IMR-90 (cell line): ENCODE measurements around the gene ZNF77.

Experiments
- BHLHE40 ChIP-seq: fragments of 150-350 bp; IDR thresholded peaks from 2 replicates; pipeline ENCODE4 v1.6.1; 2016; ENCODE audit warnings: mild to moderate bottlenecking, low read depth, low read length
- CEBPB ChIP-seq: IDR thresholded peaks from 2 replicates; pipeline ENCODE4 v1.6.1; 2012; ENCODE audit warnings: low read depth, low read length, improper control_type of control experiment
- CHD1 ChIP-seq: IDR thresholded peaks from 2 replicates; pipeline ENCODE4 v1.6.1; 2012; ENCODE audit warnings: low read depth, low read length, improper control_type of control experiment
- ELK1 ChIP-seq: fragments of 150-350 bp; IDR thresholded peaks from 2 replicates; pipeline ENCODE4 v1.6.1; 2016; ENCODE audit warnings: low read depth, mild to moderate bottlenecking, low read length, moderate library complexity, borderline replicate concordance
- MAZ ChIP-seq: IDR thresholded peaks from 2 replicates; pipeline ENCODE4 v1.6.1; 2012; ENCODE audit warnings: low read depth, mild to moderate bottlenecking, low read length, improper control_type of control experiment, moderate library complexity, borderline replicate concordance
- MXI1 ChIP-seq: IDR thresholded peaks from 2 replicates; pipeline ENCODE4 v1.6.1; 2012; ENCODE audit warnings: low read depth, mild to moderate bottlenecking, low read length, moderate library complexity, borderline replicate concordance
- NFE2L2 ChIP-seq: fragments of 150-350 bp; IDR thresholded peaks from 2 replicates; pipeline ENCODE4 v1.6.1; 2016; ENCODE audit warnings: low read depth, mild to moderate bottlenecking, low read length
- POLR2A ChIP-seq: IDR thresholded peaks from 2 replicates; pipeline ENCODE4 v1.6.1; 2012; ENCODE audit warnings: mild to moderate bottlenecking, low read depth, low read length
- RAD21 ChIP-seq: IDR thresholded peaks from 2 replicates; pipeline ENCODE4 v1.6.1; 2012; ENCODE audit warnings: low read length, improper control_type of control experiment
- RCOR1 ChIP-seq: IDR thresholded peaks from 2 replicates; pipeline ENCODE4 v1.6.1; 2012; ENCODE audit warnings: mild to moderate bottlenecking, low read length, improper control_type of control experiment; ENCODE audit not compliant: insufficient replicate concordance
- RFX5 ChIP-seq: IDR thresholded peaks from 2 replicates; pipeline ENCODE4 v1.8.0; 2012; ENCODE audit warnings: low read depth, mild to moderate bottlenecking, low read length, moderate library complexity
- TF ChIP-seq, protein P1 (sequence below): conservative IDR thresholded peaks from 2 replicates; pipeline ENCODE4 v1.5.1; 2012; ENCODE audit warnings: mild to moderate bottlenecking, low read depth, low read length, improper control_type of control experiment
- TF ChIP-seq, protein P2 (sequence below): fragments of 150-350 bp; IDR thresholded peaks from 2 replicates; pipeline ENCODE4 v1.6.1; 2017; ENCODE audit warnings: mild to moderate bottlenecking, antibody characterized with exemption, low read length, low read depth

DNA sequence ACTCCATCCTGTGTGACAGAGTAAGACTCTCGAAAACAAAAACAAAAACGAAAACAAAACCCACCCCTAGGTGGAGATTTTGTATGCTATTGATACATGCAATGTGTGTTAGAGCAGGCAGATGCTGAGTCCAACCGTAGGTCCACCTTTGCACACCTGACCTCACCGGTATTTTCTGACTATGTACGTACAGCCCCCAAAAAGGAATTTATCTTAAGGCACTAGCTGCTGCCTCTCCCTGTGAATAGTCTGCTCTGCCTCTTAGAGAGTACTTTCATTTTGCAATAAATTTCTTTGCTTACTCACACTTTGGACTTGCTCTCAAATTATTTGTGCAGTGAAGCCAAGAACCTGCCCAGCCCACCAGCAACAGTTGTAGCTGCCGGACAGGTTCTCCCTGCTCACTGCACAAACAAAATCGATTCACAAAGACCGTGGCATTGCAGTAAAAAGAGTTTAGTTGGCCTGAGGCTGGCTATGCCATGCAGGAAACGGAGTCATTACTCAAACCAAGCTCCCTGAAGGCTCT is 8.2 kb upstream of the ZNF77 start:
- TF ChIP-seq, protein P1, sequence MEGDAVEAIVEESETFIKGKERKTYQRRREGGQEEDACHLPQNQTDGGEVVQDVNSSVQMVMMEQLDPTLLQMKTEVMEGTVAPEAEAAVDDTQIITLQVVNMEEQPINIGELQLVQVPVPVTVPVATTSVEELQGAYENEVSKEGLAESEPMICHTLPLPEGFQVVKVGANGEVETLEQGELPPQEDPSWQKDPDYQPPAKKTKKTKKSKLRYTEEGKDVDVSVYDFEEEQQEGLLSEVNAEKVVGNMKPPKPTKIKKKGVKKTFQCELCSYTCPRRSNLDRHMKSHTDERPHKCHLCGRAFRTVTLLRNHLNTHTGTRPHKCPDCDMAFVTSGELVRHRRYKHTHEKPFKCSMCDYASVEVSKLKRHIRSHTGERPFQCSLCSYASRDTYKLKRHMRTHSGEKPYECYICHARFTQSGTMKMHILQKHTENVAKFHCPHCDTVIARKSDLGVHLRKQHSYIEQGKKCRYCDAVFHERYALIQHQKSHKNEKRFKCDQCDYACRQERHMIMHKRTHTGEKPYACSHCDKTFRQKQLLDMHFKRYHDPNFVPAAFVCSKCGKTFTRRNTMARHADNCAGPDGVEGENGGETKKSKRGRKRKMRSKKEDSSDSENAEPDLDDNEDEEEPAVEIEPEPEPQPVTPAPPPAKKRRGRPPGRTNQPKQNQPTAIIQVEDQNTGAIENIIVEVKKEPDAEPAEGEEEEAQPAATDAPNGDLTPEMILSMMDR = no peak
- TF ChIP-seq POLR2A (no peak), ELK1 (no peak), BHLHE40 (no peak), RAD21 (no peak), CHD1 (no peak), RFX5 (no peak), CEBPB (no peak), MXI1 (no peak), MAZ (no peak), RCOR1 (no peak), NFE2L2 (no peak)
- TF ChIP-seq, protein P2, sequence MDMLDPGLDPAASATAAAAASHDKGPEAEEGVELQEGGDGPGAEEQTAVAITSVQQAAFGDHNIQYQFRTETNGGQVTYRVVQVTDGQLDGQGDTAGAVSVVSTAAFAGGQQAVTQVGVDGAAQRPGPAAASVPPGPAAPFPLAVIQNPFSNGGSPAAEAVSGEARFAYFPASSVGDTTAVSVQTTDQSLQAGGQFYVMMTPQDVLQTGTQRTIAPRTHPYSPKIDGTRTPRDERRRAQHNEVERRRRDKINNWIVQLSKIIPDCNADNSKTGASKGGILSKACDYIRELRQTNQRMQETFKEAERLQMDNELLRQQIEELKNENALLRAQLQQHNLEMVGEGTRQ = no peak
